HG03558 (cell line): ENCODE data around the gene FOXA3.
"Not testable (repeated sequence)": the region's sequence is repeated elsewhere in the genome, so short reads cannot be mapped to it uniquely, and the experiment has no call there.

ENCODE experiments used
- ATAC-seq: cut with Tn5 transposase; IDR thresholded peaks from one replicate; pipeline ENCODE4 v1.9.1; 2021; ENCODE audit warnings: moderate number of reproducible peaks; ENCODE audit not compliant: unreplicated experiment; ENCODE audit errors: extremely low read depth

FOXA3 gene

DNA sequence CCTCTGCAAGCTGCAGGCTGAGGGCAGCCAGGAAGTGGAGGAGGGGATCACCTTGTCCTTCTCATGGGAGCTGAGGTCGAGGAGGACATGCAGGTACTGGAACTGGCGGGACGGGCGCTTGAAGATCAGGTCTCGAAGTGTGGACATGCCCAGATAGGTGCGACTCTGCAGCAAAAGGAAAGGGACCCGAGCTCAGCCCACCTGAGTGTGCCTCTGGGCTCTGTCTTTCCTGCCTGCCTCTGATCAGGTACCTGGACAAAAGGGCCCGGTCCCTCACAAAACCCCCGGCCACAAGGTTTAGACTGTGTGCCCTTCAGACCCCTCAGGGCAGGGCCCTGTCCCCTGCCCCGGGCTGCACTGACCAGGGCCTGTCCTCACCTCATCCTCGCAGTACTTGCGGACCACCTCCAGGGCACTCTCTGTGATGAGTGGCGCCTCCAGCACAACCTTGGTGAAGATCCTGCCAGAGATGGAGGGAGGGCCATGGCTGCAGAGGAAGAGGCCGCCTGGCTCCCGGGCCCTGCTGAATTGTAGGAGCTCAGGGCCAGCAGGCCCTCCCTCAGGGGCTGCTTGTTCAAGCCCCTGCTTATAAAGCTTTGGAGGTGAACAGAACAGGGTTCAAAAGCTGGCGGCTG lies 36.5 kb upstream of the FOXA3 start:
- no peak for ATAC-seq

DNA sequence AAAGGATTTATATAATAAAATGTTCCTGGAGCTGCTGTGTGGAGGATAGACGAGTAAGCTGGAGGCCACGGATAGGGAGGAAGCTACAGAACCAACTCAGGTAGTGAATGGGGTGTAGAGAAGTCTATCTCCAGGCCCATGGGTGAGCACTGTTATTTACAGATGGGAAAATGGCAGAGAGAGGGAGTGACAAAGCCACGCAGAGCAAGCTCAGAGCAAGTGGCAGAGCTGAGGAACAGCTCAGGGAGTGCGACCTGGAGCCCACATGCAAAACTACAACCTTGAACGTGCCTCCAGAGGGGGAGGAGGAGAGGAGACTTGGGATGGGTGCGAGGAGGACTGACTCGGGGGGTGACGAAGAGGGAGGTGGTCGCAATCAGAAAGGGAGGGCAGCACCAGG lies 35.6 kb upstream of the FOXA3 start:
- ATAC-seq, result no peak

DNA sequence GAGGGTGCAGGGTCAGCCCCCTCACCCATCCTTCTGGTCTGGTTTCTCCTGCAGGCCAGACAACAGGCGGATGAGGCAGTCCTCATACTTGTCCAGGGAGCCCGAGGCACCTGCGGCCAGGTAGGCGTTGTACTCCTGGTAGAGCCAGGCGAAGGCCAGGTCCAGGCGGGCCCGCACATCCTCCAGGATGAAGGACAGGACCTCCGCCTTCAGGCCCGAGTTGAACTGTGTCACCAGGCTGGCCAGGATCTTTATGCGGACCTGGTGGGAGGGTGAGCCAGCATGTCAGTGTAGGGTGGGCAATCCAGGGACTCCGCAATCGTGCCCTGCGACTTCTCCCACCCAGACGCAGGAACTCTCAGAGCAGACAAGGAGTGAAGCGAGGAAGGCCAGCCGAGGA lies 35.2 kb upstream of the FOXA3 start:
- ATAC-seq, result no peak

DNA sequence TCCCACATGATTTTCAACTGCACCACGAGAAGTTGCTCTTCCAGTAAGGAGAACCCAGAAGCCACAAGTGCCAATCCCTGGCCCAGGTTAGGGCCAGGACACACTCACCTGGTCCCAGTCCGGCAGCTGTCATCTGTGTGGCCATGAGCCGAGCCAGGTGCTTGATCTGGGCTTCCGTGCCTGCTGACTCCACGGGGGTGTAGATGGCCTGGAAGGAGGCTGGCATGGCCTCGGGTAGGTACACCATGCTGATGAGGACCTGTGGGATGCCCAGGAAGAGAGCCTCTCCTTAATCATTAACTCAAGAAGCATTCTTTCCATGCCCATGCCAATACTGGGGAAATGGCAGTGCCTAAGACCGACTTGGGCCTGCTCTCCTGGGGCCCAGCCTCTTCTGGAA lies 29.2 kb upstream of the FOXA3 start:
- no peak for ATAC-seq

DNA sequence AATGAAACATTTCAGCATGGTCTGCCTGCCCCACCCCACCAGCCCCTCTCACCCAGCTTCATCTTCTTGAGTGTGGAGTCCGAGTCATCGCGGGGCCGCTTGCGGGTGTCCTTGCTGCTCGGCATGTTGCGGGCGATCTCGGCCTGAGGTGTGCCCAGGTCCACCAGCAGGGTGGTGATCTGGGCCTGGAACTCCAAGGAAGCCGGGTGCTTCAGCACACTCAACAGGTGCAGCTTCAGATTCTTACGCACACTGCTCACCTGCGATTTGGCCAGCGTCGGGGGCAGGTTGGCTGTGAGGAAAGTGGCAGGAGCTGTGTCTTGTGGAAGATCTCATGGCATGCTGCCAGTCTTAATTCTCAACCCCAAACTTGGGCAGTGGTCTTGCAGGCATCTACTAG lies 21.9 kb upstream of the FOXA3 start:
- ATAC-seq, result no peak

DNA sequence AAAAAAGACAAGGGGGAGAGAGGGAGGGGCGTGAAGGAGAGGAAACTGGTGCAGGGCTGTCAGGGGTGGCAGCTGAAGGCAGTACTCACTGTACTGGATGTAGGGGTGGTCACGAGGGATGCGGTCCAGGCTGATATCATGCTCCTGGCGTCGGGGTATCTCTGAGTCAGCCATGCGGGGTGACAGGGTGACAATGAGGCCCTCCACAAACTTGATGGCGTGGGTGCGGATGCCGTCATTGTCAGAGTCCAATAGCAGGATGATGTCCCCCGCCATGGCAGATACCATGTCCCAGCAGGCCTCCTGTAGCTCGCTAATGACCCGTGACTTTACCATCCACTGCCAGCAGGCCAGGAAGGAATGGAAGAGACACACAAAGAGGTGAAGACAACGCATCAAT lies 16.5 kb upstream of the FOXA3 start:
- no peak for ATAC-seq

DNA sequence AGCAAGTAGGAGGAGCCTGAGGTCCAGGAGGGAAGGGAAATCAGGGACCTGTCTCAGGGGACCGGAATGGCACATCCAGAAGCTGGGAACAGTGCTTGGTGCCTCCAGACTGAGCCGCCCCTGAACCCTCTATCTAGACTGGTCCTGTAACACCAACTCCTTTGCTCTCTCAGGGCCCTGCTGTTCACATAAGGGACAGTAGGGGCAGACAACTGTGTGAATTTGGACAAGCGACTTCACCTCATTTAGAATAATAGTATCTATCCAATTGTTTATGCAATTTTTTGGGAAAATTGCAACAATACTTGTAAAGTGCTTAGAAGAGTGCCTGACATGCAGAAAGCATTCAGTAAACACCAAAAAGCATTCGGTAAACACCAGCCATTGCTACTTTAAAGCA lies 15.2 kb upstream of the FOXA3 start:
- ATAC-seq, result no peak

DNA sequence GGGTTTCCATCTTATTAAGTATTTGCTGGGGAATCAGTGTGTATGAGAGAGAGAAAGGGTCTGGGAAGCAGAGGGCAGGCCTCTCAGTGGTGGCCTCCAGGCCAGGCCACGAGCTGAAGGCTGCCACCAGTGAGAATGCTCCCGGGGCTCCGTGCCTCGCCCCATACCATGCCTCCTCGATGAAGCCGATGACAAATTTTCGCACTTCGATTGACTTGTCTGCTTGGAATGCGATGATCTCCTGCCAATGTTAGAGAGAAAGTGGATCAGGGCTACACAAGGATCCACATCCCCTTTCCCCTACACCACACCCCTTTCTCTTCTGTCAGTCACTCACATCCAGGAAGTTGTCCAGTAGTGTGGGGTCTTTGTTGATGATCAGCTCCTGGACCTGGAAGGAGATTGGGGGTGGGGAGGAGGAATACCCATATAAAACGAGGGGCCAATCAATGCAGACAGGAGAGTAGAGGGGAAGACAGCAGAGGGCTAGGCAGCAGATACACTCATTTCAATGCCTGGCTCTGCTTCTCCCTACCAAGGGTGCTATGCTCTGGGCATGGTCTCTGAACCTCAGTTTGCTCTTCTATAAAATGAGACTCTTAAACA lies 11.9 kb upstream of the FOXA3 start:
- no peak for ATAC-seq

DNA sequence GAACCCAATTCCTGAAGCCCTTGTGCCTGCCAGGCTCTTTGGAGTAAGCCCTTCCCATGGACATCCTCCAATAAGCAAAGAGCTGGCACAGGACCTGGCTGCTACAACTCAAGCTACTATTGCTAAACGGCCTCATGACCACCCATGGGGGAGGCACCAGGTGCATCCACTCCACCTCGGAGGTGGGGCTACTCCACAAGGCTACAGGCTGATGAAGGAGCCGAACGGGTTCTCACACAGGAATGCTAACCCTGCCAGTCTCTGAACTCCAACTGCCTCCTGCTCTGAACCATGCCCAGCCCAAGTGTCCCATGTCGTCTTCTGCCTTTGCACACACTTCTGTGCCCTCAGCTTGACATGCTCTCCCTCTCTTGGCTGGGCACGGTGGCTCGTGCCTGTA lies 11.1 kb upstream of the FOXA3 start:
- no peak for ATAC-seq

DNA sequence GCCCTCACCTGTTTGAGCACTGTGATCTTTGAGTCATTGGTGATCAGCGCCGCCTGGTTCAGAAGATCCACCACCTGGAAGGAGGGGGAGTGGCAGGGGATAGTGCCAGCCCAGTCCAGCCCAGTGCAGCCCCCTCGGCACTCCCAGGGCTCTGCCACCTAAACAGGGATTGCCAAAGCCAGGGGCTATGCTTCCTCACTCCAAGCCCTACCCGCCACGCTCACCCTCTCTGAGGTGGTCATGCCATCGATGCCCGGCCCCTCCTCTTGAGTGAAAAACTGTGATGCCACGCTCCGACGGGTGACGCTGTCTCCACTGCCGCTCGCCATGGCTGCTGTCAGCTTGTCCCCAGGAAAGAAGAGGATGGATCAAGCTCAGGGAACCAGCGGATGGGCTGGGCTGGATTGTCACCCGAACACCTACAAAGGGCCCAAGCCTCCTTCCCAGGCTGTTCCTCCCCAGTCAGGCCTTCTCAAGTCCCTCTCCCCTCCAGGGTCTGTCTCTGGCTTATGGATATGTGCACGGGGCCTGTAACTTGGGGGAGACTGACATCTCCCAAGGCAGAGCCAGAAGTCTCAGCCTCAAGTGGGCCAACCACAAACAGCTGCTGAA lies 9.9 kb upstream of the FOXA3 start:
- no peak for ATAC-seq

DNA sequence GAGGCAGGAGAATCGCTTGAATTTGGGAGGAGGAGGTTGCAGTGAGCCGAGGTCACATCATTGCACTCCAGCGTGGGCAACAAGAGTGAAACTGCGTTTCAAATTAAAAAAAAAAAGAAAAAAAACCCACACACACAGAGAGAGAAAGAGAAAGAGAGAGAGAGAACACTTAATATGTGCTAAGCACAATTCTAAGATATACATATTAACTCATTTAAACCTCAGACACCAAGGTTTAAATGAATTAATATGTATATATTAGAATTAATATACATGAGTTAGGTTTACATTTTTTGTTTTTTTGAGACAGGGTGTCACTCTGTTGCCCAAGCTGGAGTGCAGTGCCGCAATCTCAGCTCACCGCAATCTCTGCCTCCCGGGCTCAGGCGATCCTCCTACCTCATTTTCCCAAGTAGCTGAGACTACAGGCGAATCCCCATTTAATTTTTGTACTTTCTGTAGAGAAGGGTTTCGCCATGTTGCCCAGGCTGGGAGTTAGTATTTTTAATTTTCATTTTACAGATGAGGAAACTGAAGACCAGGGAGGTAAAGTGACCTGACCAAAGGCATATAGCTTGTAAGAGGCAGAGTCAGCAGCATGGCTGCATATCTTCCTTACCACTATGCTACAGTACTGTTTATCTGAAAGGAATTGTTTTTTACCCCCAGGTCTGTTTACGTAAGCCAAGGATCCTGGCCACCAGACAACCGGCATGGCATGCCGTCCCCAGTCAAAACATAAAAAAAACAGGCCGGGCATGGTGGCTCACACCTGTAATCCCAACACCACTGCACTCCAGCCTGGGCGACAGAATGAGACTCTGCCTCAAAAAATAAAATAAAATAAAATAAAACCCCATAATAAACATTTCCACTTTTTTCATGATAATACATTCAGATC lies 3.5 kb upstream of the FOXA3 start:
- ATAC-seq, result no peak

DNA sequence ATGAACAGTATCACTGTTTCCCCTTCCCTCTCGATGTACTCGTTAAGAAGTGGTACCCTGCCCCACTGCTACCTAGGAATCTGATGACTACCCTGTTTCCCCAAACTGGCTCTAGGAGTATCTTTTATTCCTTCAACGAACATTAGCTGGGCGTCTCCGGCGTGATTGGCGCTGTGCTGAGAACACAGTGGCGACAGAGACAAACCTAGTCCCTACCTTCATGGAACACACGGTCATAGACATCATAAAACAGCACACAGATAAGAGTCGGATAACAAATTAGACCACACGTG lies 1.9 kb upstream of the FOXA3 start:
- ATAC-seq, result no peak

DNA sequence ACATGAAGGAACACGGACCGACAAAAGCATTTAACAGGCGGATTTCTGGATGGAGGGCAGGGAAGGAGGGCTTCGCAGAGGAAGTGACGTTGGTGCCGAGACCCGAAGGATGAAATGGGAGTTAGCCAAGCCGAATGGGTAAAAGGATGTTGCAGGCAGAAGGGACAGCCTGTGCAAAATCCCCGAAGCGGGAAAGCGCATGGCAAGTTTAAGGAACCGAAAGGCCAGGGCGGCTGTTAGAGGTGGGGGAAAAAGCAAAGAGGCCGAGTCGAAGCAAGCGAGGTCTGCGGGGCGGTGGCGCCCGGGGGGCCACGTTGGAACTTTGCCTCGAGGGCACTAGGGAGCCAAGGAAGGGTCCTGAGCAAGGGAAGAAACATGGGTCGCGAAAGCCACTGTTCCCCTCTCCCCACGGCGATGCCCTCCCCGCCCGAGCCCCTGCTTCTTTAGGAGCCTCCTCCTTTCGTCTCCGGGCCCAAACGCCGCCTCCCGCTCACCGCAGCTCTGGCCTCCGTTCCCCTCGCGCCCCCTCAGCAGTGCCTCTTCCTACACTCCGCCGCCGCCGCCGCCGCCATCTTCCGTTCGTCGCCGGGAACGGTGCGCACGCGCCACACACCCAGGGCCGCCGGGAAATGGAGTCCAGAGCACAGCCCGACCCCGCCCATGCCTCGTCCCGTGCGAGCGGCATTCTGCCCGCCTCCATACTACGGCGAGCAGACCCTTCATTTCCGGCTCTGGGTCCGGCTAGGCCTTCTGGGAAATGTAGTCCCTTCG lies 1.4 kb upstream of the FOXA3 start, which contains the start of gene SYMPK:
Gene SYMPK (minus strand): TSS at position 584 of the 771 bp plus-strand sequence. CDS start 8,652 bp downstream, outside the sequence.
- no peak for ATAC-seq

DNA sequence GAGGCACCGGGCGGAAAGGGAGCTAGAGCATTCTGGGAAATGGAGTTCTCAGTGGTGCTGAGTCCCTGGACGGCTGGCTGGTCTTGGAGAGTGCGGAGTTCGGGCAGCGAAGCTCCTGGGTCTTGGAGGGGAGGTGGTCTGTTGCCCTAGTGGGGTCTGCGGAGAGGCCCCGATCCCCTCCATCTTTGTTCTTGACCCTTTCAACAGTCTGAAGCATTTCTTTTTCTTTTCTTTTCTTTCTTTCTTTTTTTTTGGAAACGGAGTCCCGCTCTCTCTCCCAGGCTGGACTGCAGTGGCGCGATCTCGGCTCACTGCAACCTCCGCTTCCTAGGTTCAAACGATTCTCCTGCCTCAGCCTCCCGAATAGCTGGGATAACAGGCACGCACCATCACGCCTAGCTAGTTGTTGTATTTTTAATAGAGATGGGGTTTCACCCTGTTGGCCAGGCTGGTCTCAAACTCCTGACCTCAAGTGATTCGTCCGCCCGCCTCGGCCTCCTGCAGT lies 739 bp upstream of the FOXA3 start:
- no peak for ATAC-seq

DNA sequence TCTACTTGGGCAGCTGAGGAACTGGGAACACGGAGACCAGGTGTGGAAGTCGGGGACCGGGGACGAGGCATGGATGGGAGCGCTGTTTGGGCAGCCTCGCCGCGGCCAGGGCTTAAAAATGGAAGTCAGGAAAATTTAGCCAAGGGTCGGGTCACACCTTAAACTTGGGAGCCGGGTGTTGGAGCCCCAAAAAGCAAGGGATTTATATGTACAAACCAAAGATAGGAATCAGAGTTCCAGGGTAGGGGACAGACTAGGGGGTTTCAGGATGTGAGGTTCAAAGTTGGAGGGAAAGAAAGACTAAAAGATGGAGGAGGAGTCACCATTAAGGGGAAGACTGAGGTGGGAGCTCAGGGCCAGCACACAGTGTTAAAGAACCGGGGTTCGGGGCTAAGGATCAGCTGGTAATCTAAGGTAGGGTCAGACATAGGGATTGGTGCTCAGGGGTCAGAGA lies 530 bp downstream of the FOXA3 start:
- no peak for ATAC-seq

DNA sequence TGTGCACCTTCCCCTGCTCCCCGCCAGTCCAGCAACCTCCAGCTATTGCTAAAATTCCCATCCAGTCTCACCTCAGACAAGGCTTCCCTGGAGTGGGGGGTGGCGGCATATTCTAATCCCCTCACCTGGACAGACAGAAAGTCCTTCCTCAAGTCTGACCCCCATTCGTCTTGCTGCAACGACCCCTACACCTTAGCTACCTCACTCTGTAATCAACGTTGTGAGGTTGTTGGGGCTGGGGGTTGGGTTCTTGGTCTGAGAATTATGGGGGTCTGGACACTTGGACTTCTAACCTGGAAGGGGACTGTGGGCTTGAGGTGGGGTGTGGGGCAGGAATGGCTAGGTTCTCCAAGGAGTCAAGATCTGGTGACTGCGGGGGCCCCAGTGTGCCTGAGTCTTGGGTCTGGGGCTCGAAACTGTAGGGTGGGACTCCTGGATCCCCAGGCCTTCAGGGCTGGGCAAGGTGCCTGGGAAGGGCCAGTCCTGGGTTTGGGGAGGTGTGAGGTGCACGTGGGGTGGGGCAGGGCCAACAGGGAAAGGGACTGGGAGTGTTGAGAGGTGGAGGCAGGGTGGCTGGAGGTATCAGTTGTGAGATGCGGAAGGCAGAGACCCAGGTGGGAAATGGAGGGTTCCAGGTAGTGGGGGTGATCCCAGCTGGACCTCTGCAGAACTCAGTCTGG lies 1.3 kb downstream of the FOXA3 start:
- no peak for ATAC-seq

DNA sequence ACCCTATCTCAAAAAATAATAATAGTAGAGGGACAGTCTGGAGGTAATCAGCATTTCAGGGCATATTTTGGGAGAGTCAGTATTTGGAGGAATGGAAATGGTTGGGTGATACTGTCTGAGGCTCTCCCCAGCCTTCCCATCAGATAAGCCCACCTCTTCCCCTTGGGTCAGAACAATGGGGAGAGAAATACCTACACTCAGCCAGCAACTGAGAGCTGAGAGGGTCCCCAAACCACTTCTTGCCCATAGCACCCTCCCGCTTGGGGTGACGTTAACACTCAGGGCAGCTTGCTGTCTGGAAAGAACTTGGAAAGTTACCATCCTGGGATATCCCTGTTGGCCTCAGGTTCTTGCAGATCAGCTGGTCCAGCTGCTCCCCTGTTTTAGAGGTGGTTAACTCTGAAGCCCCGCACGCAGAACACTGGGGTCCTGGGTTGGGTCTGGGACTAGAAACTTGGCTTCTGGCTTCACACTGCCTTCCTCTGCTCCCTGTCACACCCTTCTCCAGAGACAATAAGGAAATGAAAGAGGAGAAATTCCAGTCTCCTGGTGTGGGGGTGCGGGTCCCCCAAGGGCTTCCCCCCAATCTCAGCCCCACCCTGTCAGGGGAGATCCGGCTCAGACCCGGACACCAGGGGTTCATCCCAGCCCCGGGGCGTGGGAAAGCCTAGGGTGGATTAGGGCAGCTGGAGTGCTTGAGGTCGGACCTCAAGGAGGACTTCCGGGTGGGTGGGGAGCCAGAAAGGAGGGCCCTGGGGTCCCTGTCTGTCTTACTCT lies 2.5 kb downstream of the FOXA3 start:
- no peak for ATAC-seq

DNA sequence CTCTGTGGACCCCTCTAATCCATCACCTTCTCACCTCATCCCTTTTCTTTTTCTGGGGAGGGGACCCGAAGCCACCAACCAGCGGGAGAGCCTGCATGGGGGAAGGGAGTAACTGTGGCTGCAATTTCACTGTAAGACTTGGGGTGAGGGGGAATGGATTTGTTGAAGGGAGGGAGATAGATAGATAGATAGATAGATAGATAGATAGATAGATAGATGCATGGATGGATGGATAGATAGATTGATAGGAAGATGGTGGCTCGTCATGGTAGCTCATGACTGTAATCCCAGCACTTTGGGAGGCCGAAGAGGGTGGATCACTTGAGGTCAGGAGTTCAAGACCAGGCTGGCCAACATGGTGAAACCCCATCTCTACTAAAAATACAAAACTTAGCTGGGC lies 3.1 kb downstream of the FOXA3 start:
- ATAC-seq, result not testable (repeated sequence)

DNA sequence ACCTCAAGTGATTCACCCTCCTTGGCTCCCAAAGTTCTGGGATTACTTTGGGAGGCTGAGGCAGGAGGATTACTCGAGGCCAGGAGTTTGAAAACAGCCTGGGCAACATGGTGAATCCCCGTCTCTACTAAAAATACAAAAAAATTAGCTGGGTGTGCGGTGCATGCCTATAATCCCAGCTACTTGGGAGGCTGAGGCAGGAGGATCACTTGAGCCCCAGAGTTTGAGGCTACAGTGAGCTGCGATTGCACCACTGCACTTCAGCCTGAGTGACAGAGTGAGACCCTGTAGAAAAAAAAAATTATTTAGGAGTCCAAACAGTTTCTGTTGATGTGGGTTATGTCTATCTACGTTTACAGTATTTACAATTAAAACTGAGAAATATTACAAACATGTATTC lies 6.7 kb downstream of the FOXA3 start:
- no peak for ATAC-seq
